Esophagus squamous epithelium (tissue), 5 donors: ENCODE results near the gene DDAH1. TPM values are rescaled to one million over a fixed set of nuclear protein-coding genes. Genes with fewer than 3 reads are reported as not detected.

Source experiments
- DNase-seq: peaks from one replicate; lab custom pipeline; 2025; lab: John Stamatoyannopoulos, UW
- H3K27ac ChIP-seq, 4 donors: fragments of 200-600 bp; sonication (generic); one replicate each; pipeline ENCODE4 v1.5.1; 2016 to 2019; ENCODE audit warnings: mild to moderate bottlenecking in 1 of 4
- H3K27me3 ChIP-seq, 4 donors: fragments of 200-600 bp; sonication (generic); 1 replicate in 3 of 4; 2 replicates in 1 of 4; pipeline versions ENCODE4 v1.5.1 to v1.6.0; 2017 to 2021; ENCODE audit warnings: antibody characterized with exemption in 1 of 4
- H3K36me3 ChIP-seq, 3 donors: fragments of 200-600 bp; sonication (generic); one replicate each; pipeline ENCODE4 v1.5.1; 2016 to 2019
- H3K4me1 ChIP-seq, 3 donors: fragments of 200-600 bp; sonication (generic); one replicate each; pipeline ENCODE4 v1.5.1; 2017 to 2019
- H3K4me3 ChIP-seq, 4 donors: fragments of 200-600 bp; sonication (generic); 1 replicate in 3 of 4; 2 replicates in 1 of 4; pipeline ENCODE4 v1.5.1; 2016 to 2019; ENCODE audit warnings: mild to moderate bottlenecking in 2 of 4, moderate library complexity in 1 of 4
- H3K9me3 ChIP-seq, 3 donors: fragments of 200-600 bp; sonication (generic); one replicate each; pipeline ENCODE4 v1.5.1; 2016 to 2019
- POLR2A ChIP-seq, 4 donors: fragments of 450-650 bp; IDR thresholded peaks; one replicate each; pipeline ENCODE4 v1.6.1; 2017; ENCODE audit warnings: antibody characterized with exemption in 4 of 4, mild to moderate bottlenecking in 4 of 4, moderate library complexity in 3 of 4
- WGBS, 2 donors: methylation state at CpG; one replicate each; pipeline ENCODE4 v1.1.5; 2018; 5-methylcytosine and 5-hydroxymethylcytosine counted together
- intact Hi-C: fragments of 100-400 bp; cut with DNase I; formaldehyde crosslinking; loops from one replicate; pipeline ENCODE4 v1.15.0; 2022
- total RNA-seq, 4 donors: library from RNA; depleted of rRNA; stranded (reverse); fragments of >200 nt; gene quantifications; one replicate each; pipeline ENCODE4 v1.1.0, GENCODE V29; 2016
- TF ChIP-seq, protein P1 (sequence below), 6 experiments: fragments of 450-650 bp in 4 of 6; fragments of 200-600 bp in 2 of 6; sonication (generic) in 2 of 6; IDR thresholded peaks; one replicate each; pipeline ENCODE4 v1.5.1; 2016 to 2019; ENCODE audit warnings: antibody characterized with exemption in 6 of 6, mild to moderate bottlenecking in 4 of 6, moderate library complexity in 4 of 6
- donor health status: DM: yes; HTN: yes; CAD: no.

DDAH1 gene
- total RNA-seq, 4 donors from 2014 or later: 6.1 to 13.8 (median 11.5) TPM

DNA sequence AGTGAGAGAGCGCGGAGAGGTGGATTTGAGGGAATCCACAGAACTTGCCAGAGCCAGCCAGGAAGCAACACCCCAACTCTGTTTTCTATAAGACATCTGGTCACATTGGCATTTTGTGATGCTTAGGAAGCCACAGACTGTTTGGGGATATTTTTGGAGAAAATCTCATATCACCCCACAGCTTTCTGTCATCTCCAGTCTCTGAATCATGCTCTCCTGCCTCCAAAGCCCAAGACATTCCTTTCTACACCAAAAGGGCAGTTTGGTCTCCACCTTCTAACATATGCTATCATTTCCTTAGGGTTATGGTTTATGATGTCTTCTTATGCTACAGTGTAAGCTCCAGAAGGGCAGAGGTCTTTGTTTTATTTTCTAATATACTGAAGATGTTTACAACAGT, 174.1 kb downstream of the DDAH1 start:
- peaks cover 6 to 48% (median 18%) of the 10 kb centered on the region in 3 donors for H3K4me1 ChIP-seq
- TF ChIP-seq POLR2A (IDR thresholded peaks at IDR 0.05): no peak
- TF ChIP-seq, protein P1, sequence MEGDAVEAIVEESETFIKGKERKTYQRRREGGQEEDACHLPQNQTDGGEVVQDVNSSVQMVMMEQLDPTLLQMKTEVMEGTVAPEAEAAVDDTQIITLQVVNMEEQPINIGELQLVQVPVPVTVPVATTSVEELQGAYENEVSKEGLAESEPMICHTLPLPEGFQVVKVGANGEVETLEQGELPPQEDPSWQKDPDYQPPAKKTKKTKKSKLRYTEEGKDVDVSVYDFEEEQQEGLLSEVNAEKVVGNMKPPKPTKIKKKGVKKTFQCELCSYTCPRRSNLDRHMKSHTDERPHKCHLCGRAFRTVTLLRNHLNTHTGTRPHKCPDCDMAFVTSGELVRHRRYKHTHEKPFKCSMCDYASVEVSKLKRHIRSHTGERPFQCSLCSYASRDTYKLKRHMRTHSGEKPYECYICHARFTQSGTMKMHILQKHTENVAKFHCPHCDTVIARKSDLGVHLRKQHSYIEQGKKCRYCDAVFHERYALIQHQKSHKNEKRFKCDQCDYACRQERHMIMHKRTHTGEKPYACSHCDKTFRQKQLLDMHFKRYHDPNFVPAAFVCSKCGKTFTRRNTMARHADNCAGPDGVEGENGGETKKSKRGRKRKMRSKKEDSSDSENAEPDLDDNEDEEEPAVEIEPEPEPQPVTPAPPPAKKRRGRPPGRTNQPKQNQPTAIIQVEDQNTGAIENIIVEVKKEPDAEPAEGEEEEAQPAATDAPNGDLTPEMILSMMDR (IDR thresholded peaks at IDR 0.05): no peak
- no peaks in the 10 kb centered on the region for H3K27me3 ChIP-seq
- H3K36me3 ChIP-seq: no peaks in the 10 kb centered on the region
- peak overlapping the region; percentile 63 to 85 (median 80) for H3K27ac ChIP-seq
- DNase-seq: no peak
- intact Hi-C loops: no loop called here
- 94% methylated on average over 2 of the region's 2 CpGs for WGBS, 2 donors
- H3K4me3 ChIP-seq: no peak overlapping the region
- no peaks in the 10 kb centered on the region for H3K9me3 ChIP-seq

DNA sequence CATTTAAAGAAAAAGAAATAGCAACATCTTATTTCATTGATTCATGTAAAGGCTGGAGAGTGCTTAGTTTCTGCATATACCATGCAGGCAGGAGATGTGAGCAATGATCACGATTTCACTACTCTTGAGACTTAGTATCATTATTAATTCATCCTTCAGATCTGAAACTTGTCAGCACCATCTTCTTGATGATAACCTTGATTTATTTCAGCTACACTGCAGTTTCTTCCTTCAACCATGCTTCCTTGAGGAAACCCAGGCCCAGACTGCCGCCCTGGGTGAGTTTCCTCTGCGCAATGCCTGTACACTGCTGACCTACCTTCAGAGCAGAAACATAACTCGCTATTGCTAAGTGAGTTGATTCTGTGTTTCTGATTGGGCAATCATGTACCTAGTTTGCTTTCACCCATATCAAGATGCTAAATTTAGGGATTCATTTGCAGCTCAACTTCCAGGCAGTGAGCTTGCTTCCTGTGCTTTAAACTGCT, 175.1 kb downstream of the DDAH1 start:
- Histone ChIP-seq H3K9me3 (no peaks in the 10 kb centered on the region), H3K4me1 (peaks cover 0 to 39% (median 10%) of the 10 kb centered on the region in 3 donors), H3K4me3 (no peak overlapping the region), H3K27me3 (no peaks in the 10 kb centered on the region), H3K27ac (peak overlapping the region; percentile 63 to 85 (median 80)), H3K36me3 (no peaks in the 10 kb centered on the region)
- DNase-seq: no peak
- TF ChIP-seq POLR2A (IDR thresholded peaks at IDR 0.05): no peak
- TF ChIP-seq, protein P1 (IDR thresholded peaks at IDR 0.05): no peak
- WGBS, 2 donors: 23 to 40% methylated on average over 4 of the region's 4 CpGs
- intact Hi-C loops: no loop called here

DNA sequence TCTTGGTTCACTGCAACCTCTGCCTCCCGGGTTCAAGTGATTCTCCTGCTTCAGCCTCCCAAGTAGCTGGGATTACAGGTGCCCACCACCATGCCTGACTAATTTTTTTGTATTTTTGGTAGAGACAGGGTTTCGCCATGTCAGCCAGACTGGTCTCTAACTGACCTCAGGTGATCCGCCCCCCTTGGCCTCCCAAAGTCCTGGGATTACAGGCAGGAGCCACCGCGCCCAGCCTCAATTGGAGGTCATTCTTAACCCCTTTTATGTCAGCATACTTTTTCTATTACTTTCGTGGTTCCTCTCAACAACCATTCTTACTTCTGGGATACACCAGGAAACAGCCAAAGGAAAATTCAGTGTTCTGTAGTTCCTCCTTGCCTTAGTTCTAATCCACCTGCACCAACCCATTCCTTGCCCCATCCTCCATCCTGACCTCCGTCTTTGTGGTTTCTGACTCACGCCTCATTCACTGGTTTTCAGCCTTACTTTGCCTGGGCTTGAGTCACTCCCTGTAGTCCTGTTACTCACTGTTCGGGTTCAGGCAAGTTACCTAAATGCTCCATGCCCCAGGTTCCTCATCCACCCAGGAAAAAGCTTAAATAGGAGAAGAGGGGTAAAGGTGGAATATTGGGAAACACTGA, 175.6 kb downstream of the DDAH1 start:
- H3K27me3 ChIP-seq: no peaks in the 10 kb centered on the region
- no peak for DNase-seq
- H3K4me1 ChIP-seq: peaks cover 0 to 36% (median 10%) of the 10 kb centered on the region in 3 donors
- no peaks in the 10 kb centered on the region for H3K9me3 ChIP-seq
- intact Hi-C loops: no loop called here
- no peak for TF ChIP-seq POLR2A (IDR thresholded peaks at IDR 0.05)
- TF ChIP-seq, protein P1 (IDR thresholded peaks at IDR 0.05): no peak
- 45 to 65% methylated on average over 8 to 9 of the region's 9 CpGs for WGBS, 2 donors
- no peak overlapping the region for H3K4me3 ChIP-seq
- H3K36me3 ChIP-seq: no peaks in the 10 kb centered on the region
- H3K27ac ChIP-seq: peak overlapping the region; percentile 63 to 85 (median 80)

DNA sequence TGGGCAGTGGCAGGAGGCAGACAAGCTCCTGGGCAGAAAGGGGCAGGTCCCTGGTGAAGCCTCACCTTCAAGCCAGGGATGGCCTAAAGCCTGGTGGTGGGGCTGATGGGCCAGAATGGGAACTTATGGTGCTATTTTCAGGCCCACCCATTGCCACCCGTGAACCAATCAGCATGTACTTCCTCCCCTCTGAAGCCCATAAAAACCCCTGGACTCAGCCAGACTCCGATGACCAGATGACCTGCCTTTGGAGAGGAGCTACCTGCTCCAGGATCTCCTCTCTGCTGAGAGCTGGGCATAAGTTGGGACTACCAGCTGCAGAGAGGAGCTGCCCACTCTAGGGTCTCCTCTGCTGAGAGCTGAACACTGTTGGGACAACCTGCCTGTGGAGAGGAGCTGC, 180.8 kb downstream of the DDAH1 start:
- Histone ChIP-seq H3K27me3 (no peaks in the 10 kb centered on the region), H3K4me1 (peaks cover 4 to 42% (median 17%) of the 10 kb centered on the region in 3 donors), H3K4me3 (no peak overlapping the region), H3K9me3 (no peaks in the 10 kb centered on the region), H3K36me3 (no peaks in the 10 kb centered on the region), H3K27ac (no peak overlapping the region)
- intact Hi-C loops: no loop called here
- TF ChIP-seq POLR2A (IDR thresholded peaks at IDR 0.05): no peak
- WGBS, 2 donors: no CpG with 5 or more reads among the region's 2 CpGs
- DNase-seq: no peak

DNA sequence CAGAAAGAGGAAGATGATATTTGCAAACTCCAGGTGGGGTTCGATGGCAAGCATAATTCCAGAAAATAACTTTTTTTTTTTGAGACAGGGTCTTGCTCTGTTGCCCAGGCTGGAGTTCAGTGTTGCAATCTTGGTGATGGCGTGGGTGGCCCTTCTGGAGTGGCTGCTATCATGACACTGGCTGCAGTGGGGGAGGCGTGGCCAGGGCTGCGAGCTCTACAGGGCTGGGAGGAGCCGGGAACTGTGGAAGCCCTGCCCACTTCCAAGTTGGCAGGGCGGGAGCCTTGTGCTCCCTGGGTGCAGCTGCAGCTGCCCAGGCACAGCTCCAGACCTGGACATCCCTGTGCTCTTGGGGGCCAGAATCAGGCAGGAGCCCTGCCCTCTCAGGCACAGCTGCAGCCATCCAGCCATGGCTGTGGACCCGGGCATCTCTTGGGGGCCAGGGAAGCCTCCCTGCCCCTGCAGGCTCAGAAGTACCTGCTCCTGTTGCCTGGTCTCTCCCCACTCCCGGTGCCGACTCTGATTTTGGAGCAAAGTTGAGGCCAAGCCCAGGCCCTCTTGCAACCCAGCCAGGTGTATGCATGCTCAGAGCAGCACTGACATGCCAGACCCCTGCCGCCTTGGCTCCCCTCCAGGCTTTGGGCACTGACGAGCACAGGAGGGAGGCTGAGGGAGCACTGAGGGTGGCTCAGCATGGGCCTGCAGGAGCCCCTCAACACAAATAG, 181.3 kb downstream of the DDAH1 start:
- DNase-seq: no peak
- Histone ChIP-seq H3K4me1 (peaks cover 8 to 42% (median 21%) of the 10 kb centered on the region in 3 donors), H3K27me3 (no peaks in the 10 kb centered on the region), H3K4me3 (no peak overlapping the region), H3K36me3 (no peaks in the 10 kb centered on the region), H3K27ac (no peak overlapping the region), H3K9me3 (no peaks in the 10 kb centered on the region)
- TF ChIP-seq, protein P1 (IDR thresholded peaks at IDR 0.05): no peak
- peak in 1 of 4 donors; percentile 28 for TF ChIP-seq POLR2A (IDR thresholded peaks at IDR 0.05)
- intact Hi-C loops: no loop called here
- WGBS, 2 donors: 57 to 79% methylated on average over 2 of the region's 11 CpGs
